Endothelial cell of umbilical vein (primary cell): Measurements from ENCODE around the gene WNT9A. TPM values are rescaled to one million over a fixed set of nuclear protein-coding genes. Genes with fewer than 3 reads are reported as not detected.

Experiments
- BruUV-seq: library from RNA; stranded (reverse); fragments of 400-500 nt; replicated peaks from 2 replicates; lab custom pipeline; 2021; lab: Mats Ljungman, UMichigan
- CTCF ChIA-PET: fragments of 300-600, 350-600 bp; sonication (Branson Sonifier 250); formaldehyde crosslinking; loops from one replicate; lab custom pipeline; 2021; ENCODE audit warnings: antibody characterized with exemption, inconsistent platforms; lab: Charles Lee
- POLR2A ChIA-PET: fragments of 300-600, 350-600 bp; sonication (Branson Sonifier 250); formaldehyde crosslinking; loops from one replicate; lab custom pipeline; 2021; ENCODE audit warnings: antibody characterized with exemption, inconsistent platforms; lab: Charles Lee
- DNase-seq: peaks from one replicate; pipeline ENCODE4 v3.0.0-alpha.2; 2011; ENCODE audit warnings: low read depth, low spot score
- FAIRE-seq: peaks from 2 replicates; lab custom pipeline; 2011; peaks lifted over from hg19 to GRCh38; lab: Jason Lieb, UNC
- H2AFZ ChIP-seq: 2 replicates; pipeline ENCODE4 v1.6.0; 2012; ENCODE audit warnings: low read depth, low read length, control low read depth, inconsistent platforms
- H3K27ac ChIP-seq: 2 replicates; pipeline ENCODE4 v1.5.1; 2011; ENCODE audit warnings: low read depth, mild to moderate bottlenecking, control low read depth, low read length, moderate library complexity; ENCODE audit not compliant: insufficient read depth
- H3K27me3 ChIP-seq, 2 experiments: 2 replicates each; pipeline versions ENCODE4 v1.6.0 to v1.6.1; 2011; ENCODE audit warnings: low read length in 2 of 2, mixed read lengths in 1 of 2; ENCODE audit not compliant: control insufficient read depth in 2 of 2, insufficient read depth in 2 of 2
- H3K36me3 ChIP-seq, 2 experiments: 2 replicates in 1 of 2; 3 replicates in 1 of 2; pipeline ENCODE4 v1.5.1; 2011; ENCODE audit warnings: low read length in 2 of 2, mild to moderate bottlenecking in 1 of 2, moderate library complexity in 1 of 2; ENCODE audit not compliant: control insufficient read depth in 2 of 2, insufficient read depth in 2 of 2; ENCODE audit errors: extremely low read depth in 1 of 2
- H3K4me1 ChIP-seq: 3 replicates; pipeline ENCODE4 v1.5.1; 2011; ENCODE audit warnings: mild to moderate bottlenecking, low read length; ENCODE audit not compliant: control insufficient read depth, insufficient read depth; ENCODE audit errors: extremely low read depth
- H3K4me2 ChIP-seq: 2 replicates; pipeline ENCODE4 v1.6.1; 2011; ENCODE audit warnings: low read length, control low read depth, mixed read lengths; ENCODE audit not compliant: insufficient read depth
- H3K4me3 ChIP-seq, 3 experiments: fragments of 200-600 bp in 1 of 3; sonication (generic), shearing (Covaris generic) in 1 of 3; replicated peaks in 1 of 3; 2 replicates each; pipeline ENCODE4 v1.5.1; 2011 to 2016; ENCODE audit warnings: control low read depth in 3 of 3, low read length in 3 of 3, mild to moderate bottlenecking in 2 of 3, inconsistent platforms in 1 of 3, low read depth in 1 of 3, moderate library complexity in 1 of 3; ENCODE audit not compliant: insufficient read depth in 1 of 3
- H3K79me2 ChIP-seq: 2 replicates; pipeline ENCODE4 v1.6.0; 2012; ENCODE audit warnings: low read length, inconsistent platforms; ENCODE audit not compliant: control insufficient read depth, insufficient read depth
- H3K9ac ChIP-seq: replicated peaks from 2 replicates; pipeline ENCODE3; 2011; ENCODE audit warnings: low read length, control low read depth; ENCODE audit not compliant: insufficient read depth; ENCODE audit errors: extremely low read depth
- H3K9me1 ChIP-seq: replicated peaks from 3 replicates; pipeline ENCODE4 v1.6.0; 2011; ENCODE audit warnings: mild to moderate bottlenecking, low read length; ENCODE audit not compliant: control insufficient read depth, insufficient read depth; ENCODE audit errors: extremely low read depth
- H3K9me3 ChIP-seq: replicated peaks from 2 replicates; pipeline ENCODE4 v1.5.1; 2012; ENCODE audit warnings: low read length, inconsistent platforms; ENCODE audit not compliant: control insufficient read depth, insufficient read depth
- H4K20me1 ChIP-seq: replicated peaks from 2 replicates; pipeline ENCODE3; 2011; ENCODE audit warnings: mild to moderate bottlenecking, low read length; ENCODE audit not compliant: control insufficient read depth, insufficient read depth; ENCODE audit errors: extremely low read depth
- EZH2 ChIP-seq: IDR thresholded peaks from 2 replicates; pipeline ENCODE4 v1.6.1; 2012; ENCODE audit warnings: borderline replicate concordance, low read depth, mild to moderate bottlenecking, moderate library complexity, low read length, inconsistent platforms; ENCODE audit not compliant: severe bottlenecking
- FOS ChIP-seq: IDR thresholded peaks from 2 replicates; pipeline ENCODE4 v1.6.1; 2011; ENCODE audit warnings: mild to moderate bottlenecking, low read length, moderate library complexity, borderline replicate concordance; ENCODE audit not compliant: insufficient read depth
- GATA2 ChIP-seq: IDR thresholded peaks from 2 replicates; pipeline ENCODE4 v1.7.0; 2011; ENCODE audit warnings: low read depth, mild to moderate bottlenecking, moderate library complexity, mixed read lengths, low read length; ENCODE audit not compliant: insufficient read length, insufficient read depth
- JUN ChIP-seq: IDR thresholded peaks from 2 replicates; pipeline ENCODE4 v1.6.1; 2011; ENCODE audit warnings: borderline replicate concordance, low read depth; ENCODE audit not compliant: insufficient read length, insufficient read depth
- MYC ChIP-seq: IDR thresholded peaks from one replicate; pipeline ENCODE4 v1.6.1; 2011; ENCODE audit warnings: mild to moderate bottlenecking, low read depth, low read length
- POLR2A ChIP-seq: IDR thresholded peaks from 2 replicates; pipeline ENCODE4 v1.6.1; 2012; ENCODE audit warnings: low read depth, mild to moderate bottlenecking, control low read depth, low read length
- POLR2AphosphoS5 ChIP-seq: IDR thresholded peaks from 2 replicates; pipeline ENCODE4 v1.6.1; 2012; ENCODE audit warnings: low read depth, mild to moderate bottlenecking, control low read depth, low read length, moderate library complexity; ENCODE audit not compliant: insufficient read depth
- dilution Hi-C: fragments of 300-500 bp; cut with MboI; formaldehyde crosslinking; loops from one replicate; pipeline ENCODE4 v1.15.0; 2019; ENCODE audit warnings: low sequenced_read_pairs; ENCODE audit not compliant: extremely low pct_ligation_motif_present
- intact Hi-C: fragments of 100-400 bp; cut with micrococcal nuclease; formaldehyde crosslinking; loops from one replicate; pipeline ENCODE4 v1.10.0; 2022
- polyA plus RNA-seq, 4 experiments: library from polyadenylated mRNA; depleted of rRNA in 3 of 4; stranded (reverse) in 3 of 4; unstranded in 1 of 4; fragments of >200 nt; gene quantifications; 2 replicates each; pipeline versions ENCODE4 v1.2.1 to v1.2.3, GENCODE V29; 2011 to 2012; ENCODE audit warnings: missing spikeins in 1 of 4
- total RNA-seq: library from RNA; stranded (reverse); gene quantifications from 2 replicates; pipeline ENCODE4 v1.2.3, GENCODE V29; 2021
- TF ChIP-seq, protein P1 (sequence below): IDR thresholded peaks from 2 replicates; pipeline ENCODE4 v1.6.1; 2011; ENCODE audit not compliant: insufficient read depth, insufficient read length
- TF ChIP-seq, protein P2 (sequence below), 2 donors: IDR thresholded peaks; 1 replicate in 1 of 2; 2 replicates in 1 of 2; pipeline ENCODE4 v1.5.1; 2011; ENCODE audit warnings: low read length in 2 of 2, mild to moderate bottlenecking in 2 of 2, moderate library complexity in 2 of 2, control low read depth in 1 of 2, inconsistent platforms in 1 of 2, low read depth in 1 of 2; ENCODE audit not compliant: insufficient read depth in 1 of 2; ENCODE audit errors: extremely low read depth in 1 of 2

The WNT9A gene
- total and polyA plus RNA-seq, 2 donors (not counting 3 experiments of a cell fraction or from before 2014, with no cell fraction given) = 5.4 to 6.2 TPM

DNA sequence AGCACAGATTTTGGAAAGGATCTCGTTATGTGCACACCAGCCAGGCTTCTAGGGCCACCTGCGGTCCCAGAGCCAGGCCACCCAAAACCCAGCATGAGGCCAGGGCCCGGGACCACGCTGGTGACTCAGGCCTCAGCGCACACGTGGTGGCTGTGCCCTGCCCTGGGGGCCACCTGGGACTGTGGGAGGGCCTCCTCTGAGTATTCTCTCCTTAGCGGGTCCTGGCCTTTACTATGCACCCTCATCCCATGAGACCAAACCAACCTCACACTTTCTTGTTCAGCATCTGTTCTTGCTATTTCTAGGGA is 9.9 kb downstream of the WNT9A start:
- Histone ChIP-seq H3K27me3 (no peaks in the 10 kb centered on the region), H3K4me1 (no peaks in the 10 kb centered on the region), H2AFZ (no peak overlapping the region), H3K27ac (no peak overlapping the region), H3K36me3 (no peaks in the 10 kb centered on the region), H3K4me2 (no peak overlapping the region), H3K9ac (no peak overlapping the region), H3K9me3 (peaks cover 3% of the 10 kb centered on the region), H3K79me2 (no peaks in the 10 kb centered on the region), H3K4me3 (no peak overlapping the region), H4K20me1 (no peaks in the 10 kb centered on the region), H3K9me1 (no peaks in the 10 kb centered on the region)
- no peak for FAIRE-seq
- no peak for DNase-seq
- intact Hi-C loops = no loop called here
- POLR2A ChIA-PET = no interaction called here
- no TSS peak for BruUV-seq
- dilution Hi-C loops = no loop called here
- TF ChIP-seq EZH2 = no peak
- no peak for TF ChIP-seq POLR2AphosphoS5
- no peak for TF ChIP-seq FOS
- no peak for TF ChIP-seq JUN
- TF ChIP-seq, protein P1, sequence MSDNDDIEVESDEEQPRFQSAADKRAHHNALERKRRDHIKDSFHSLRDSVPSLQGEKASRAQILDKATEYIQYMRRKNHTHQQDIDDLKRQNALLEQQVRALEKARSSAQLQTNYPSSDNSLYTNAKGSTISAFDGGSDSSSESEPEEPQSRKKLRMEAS = no peak
- no peak for TF ChIP-seq POLR2A
- TF ChIP-seq, protein P2, sequence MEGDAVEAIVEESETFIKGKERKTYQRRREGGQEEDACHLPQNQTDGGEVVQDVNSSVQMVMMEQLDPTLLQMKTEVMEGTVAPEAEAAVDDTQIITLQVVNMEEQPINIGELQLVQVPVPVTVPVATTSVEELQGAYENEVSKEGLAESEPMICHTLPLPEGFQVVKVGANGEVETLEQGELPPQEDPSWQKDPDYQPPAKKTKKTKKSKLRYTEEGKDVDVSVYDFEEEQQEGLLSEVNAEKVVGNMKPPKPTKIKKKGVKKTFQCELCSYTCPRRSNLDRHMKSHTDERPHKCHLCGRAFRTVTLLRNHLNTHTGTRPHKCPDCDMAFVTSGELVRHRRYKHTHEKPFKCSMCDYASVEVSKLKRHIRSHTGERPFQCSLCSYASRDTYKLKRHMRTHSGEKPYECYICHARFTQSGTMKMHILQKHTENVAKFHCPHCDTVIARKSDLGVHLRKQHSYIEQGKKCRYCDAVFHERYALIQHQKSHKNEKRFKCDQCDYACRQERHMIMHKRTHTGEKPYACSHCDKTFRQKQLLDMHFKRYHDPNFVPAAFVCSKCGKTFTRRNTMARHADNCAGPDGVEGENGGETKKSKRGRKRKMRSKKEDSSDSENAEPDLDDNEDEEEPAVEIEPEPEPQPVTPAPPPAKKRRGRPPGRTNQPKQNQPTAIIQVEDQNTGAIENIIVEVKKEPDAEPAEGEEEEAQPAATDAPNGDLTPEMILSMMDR (IDR thresholded peaks at IDR 0.05; ENCODE audit: extremely low read depth in 1 of 2, insufficient read depth in 1 of 2, low read depth in 1 of 2, low read length in 2 of 2) = no peak
- no peak for TF ChIP-seq GATA2
- TF ChIP-seq MYC = no peak
- CTCF ChIA-PET = no interaction called here
